K562 (cell line): ENCODE measurements around the gene FKRP.

Experiments
- BMI1 ChIP-seq: fragments of 150-350 bp; IDR thresholded peaks from 2 replicates; pipeline ENCODE4 v1.6.1; 2014; ENCODE audit warnings: low read length
- CBX8 ChIP-seq: fragments of 200-600 bp; sonication (generic); IDR thresholded peaks from 2 replicates; pipeline ENCODE4 v1.6.1; 2012; ENCODE audit warnings: borderline replicate concordance, mixed run types, low read depth, mild to moderate bottlenecking, moderate library complexity, mixed read lengths, low read length, control low read depth, inconsistent platforms; ENCODE audit not compliant: poor library complexity, severe bottlenecking; ENCODE audit errors: extremely low read depth
- CREM ChIP-seq: IDR thresholded peaks from 2 replicates; pipeline ENCODE4 v1.6.1; 2014; ENCODE audit warnings: antibody characterized with exemption, low read depth
- HDAC2 ChIP-seq: fragments of 450-650 bp; IDR thresholded peaks from 2 replicates; pipeline ENCODE4 v1.6.1; 2016; ENCODE audit warnings: mild to moderate bottlenecking
- HMG20B ChIP-seq: fragments of 250-450 bp; sonication (Bioruptor Pico); IDR thresholded peaks from 2 replicates; pipeline ENCODE4 v1.5.0; 2021; ENCODE audit warnings: mild to moderate bottlenecking
- NR1H2 ChIP-seq: sonication (generic); formaldehyde crosslinking; IDR thresholded peaks from 2 replicates; pipeline ENCODE4 v1.4.0; 2020; ENCODE audit warnings: mild to moderate bottlenecking, missing genetic modification reagents
- U2AF1 ChIP-seq: fragments of 200-400 bp; formaldehyde crosslinking; optimal IDR thresholded peaks from 2 replicates; pipeline ENCODE3; 2017; ENCODE audit warnings: mild to moderate bottlenecking, low read depth, low read length, moderate library complexity
- ZNF24 ChIP-seq: fragments of 450-650 bp; IDR thresholded peaks from 2 replicates; pipeline ENCODE4 v1.6.1; 2016
- TF ChIP-seq, protein P1 (sequence below): sonication (generic); formaldehyde crosslinking; IDR thresholded peaks from 2 replicates; pipeline ENCODE4 v1.8.1; 2023; ENCODE audit warnings: mild to moderate bottlenecking, missing genetic modification reagents
- TF ChIP-seq, protein P2 (sequence below): sonication (generic); formaldehyde crosslinking; IDR thresholded peaks from 2 replicates; pipeline ENCODE4 v1.8.0; 2022; ENCODE audit warnings: missing genetic modification reagents, mild to moderate bottlenecking, borderline replicate concordance
- TF ChIP-seq, protein P3 (sequence below): fragments of 450-650 bp; formaldehyde crosslinking; IDR thresholded peaks from 2 replicates; pipeline ENCODE4 v1.4.0; 2022; ENCODE audit warnings: missing genetic modification characterization
- TF ChIP-seq, protein P4 (sequence below), 2 experiments: fragments of 450-650 bp; formaldehyde crosslinking in 1 of 2; IDR thresholded peaks; 2 replicates each; pipeline versions ENCODE4 v1.4.0 to v1.6.1; 2014 to 2020; ENCODE audit warnings: mild to moderate bottlenecking in 2 of 2, borderline replicate concordance in 1 of 2, low read depth in 1 of 2

DNA sequence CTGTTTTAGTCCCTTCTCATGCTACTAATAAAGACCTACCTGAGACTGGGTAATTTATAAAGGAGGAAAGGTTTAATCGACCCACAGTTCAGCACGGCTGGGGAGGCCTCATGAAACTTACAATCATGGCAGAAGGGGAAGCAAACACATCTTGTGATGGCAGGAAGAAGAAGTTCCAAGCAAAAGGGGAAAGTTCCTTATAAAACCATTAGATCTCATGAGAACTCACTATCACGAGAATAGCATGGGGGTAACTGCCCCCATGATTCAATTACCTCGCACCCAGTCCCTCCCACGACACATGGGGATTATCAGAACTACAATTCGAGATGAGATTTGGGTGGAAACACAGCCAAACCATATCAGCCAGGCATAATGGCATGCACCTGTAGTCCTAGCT, 13.3 kb downstream of the FKRP start:
- TF ChIP-seq HMG20B (CRISPR knock-in tag): no peak
- TF ChIP-seq, protein P1, sequence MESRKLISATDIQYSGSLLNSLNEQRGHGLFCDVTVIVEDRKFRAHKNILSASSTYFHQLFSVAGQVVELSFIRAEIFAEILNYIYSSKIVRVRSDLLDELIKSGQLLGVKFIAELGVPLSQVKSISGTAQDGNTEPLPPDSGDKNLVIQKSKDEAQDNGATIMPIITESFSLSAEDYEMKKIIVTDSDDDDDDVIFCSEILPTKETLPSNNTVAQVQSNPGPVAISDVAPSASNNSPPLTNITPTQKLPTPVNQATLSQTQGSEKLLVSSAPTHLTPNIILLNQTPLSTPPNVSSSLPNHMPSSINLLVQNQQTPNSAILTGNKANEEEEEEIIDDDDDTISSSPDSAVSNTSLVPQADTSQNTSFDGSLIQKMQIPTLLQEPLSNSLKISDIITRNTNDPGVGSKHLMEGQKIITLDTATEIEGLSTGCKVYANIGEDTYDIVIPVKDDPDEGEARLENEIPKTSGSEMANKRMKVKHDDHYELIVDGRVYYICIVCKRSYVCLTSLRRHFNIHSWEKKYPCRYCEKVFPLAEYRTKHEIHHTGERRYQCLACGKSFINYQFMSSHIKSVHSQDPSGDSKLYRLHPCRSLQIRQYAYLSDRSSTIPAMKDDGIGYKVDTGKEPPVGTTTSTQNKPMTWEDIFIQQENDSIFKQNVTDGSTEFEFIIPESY: no peak
- TF ChIP-seq HDAC2: no peak
- no peak for TF ChIP-seq BMI1
- TF ChIP-seq ZNF24: no peak
- TF ChIP-seq, protein P2, sequence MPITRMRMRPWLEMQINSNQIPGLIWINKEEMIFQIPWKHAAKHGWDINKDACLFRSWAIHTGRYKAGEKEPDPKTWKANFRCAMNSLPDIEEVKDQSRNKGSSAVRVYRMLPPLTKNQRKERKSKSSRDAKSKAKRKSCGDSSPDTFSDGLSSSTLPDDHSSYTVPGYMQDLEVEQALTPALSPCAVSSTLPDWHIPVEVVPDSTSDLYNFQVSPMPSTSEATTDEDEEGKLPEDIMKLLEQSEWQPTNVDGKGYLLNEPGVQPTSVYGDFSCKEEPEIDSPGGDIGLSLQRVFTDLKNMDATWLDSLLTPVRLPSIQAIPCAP: no peak
- TF ChIP-seq U2AF1: no peak
- TF ChIP-seq CBX8: no peak
- TF ChIP-seq, protein P3, sequence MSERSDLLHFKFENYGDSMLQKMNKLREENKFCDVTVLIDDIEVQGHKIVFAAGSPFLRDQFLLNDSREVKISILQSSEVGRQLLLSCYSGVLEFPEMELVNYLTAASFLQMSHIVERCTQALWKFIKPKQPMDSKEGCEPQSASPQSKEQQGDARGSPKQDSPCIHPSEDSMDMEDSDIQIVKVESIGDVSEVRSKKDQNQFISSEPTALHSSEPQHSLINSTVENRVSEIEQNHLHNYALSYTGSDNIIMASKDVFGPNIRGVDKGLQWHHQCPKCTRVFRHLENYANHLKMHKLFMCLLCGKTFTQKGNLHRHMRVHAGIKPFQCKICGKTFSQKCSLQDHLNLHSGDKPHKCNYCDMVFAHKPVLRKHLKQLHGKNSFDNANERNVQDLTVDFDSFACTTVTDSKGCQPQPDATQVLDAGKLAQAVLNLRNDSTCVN (CRISPR knock-in tag): no peak
- TF ChIP-seq CREM: no peak
- TF ChIP-seq, protein P4, sequence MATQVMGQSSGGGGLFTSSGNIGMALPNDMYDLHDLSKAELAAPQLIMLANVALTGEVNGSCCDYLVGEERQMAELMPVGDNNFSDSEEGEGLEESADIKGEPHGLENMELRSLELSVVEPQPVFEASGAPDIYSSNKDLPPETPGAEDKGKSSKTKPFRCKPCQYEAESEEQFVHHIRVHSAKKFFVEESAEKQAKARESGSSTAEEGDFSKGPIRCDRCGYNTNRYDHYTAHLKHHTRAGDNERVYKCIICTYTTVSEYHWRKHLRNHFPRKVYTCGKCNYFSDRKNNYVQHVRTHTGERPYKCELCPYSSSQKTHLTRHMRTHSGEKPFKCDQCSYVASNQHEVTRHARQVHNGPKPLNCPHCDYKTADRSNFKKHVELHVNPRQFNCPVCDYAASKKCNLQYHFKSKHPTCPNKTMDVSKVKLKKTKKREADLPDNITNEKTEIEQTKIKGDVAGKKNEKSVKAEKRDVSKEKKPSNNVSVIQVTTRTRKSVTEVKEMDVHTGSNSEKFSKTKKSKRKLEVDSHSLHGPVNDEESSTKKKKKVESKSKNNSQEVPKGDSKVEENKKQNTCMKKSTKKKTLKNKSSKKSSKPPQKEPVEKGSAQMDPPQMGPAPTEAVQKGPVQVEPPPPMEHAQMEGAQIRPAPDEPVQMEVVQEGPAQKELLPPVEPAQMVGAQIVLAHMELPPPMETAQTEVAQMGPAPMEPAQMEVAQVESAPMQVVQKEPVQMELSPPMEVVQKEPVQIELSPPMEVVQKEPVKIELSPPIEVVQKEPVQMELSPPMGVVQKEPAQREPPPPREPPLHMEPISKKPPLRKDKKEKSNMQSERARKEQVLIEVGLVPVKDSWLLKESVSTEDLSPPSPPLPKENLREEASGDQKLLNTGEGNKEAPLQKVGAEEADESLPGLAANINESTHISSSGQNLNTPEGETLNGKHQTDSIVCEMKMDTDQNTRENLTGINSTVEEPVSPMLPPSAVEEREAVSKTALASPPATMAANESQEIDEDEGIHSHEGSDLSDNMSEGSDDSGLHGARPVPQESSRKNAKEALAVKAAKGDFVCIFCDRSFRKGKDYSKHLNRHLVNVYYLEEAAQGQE (IDR thresholded peaks at IDR 0.05; ENCODE audit: borderline replicate concordance): no peak
- TF ChIP-seq, protein P4 (CRISPR knock-in tag; IDR thresholded peaks at IDR 0.05; ENCODE audit: low read depth): no peak
- TF ChIP-seq NR1H2 (CRISPR knock-in tag): no peak
